HEK293T (cell line): ENCODE results near the gene DDIT3.

ENCODE experiments used
- BHLHE40 ChIP-seq: fragments of 450-650 bp; IDR thresholded peaks from 2 replicates; pipeline ENCODE4 v1.6.1; 2016; ENCODE audit warnings: mild to moderate bottlenecking, moderate library complexity, borderline replicate concordance
- FOXA1 ChIP-seq: fragments of 450-650 bp; IDR thresholded peaks from 2 replicates; pipeline ENCODE4 v1.6.1; 2016; ENCODE audit warnings: mild to moderate bottlenecking
- HDGF ChIP-seq: fragments of 450-650 bp; IDR thresholded peaks from 2 replicates; pipeline ENCODE4 v1.6.1; 2017; ENCODE audit warnings: antibody characterized with exemption, borderline replicate concordance
- L3MBTL2 ChIP-seq: fragments of 450-650 bp; conservative IDR thresholded peaks from 2 replicates; pipeline ENCODE4 v1.6.1; 2016; ENCODE audit warnings: mild to moderate bottlenecking

DNA sequence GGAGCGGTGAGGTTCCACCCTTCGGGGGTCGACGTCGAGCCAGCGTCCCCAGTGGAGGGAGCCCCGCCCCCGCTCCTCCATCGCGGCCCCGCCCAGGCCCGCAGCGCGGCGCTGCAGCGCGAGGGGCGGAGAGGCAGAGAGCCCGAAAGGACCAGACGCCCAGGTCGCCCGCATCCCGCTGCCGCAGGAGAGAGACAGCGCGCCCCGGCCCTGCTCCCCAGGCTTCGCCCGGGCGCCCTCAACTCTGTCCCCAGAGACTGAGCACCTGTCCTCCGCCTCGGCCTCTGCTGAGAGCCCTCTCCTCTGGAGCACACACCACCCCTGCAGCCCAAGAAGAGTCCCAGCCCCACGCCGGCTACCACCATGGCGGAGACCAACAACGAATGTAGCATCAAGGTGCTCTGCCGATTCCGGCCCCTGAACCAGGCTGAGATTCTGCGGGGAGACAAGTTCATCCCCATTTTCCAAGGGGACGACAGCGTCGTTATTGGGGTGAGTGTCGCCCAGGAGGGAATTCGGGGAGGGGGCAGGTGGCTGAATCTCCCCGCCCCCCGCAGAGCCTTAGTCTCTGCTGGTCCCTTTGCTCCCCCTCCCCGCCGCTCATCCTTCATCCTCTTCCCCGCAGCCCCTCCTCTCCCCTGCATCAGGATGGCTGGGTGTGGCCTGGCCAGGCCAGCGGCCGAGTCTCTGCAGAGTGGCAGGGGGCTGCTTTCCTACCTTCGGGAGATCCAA lies 29.8 kb upstream of the DDIT3 start, which contains the start of gene KIF5A:
- TF ChIP-seq BHLHE40 (no peak), HDGF (no peak), L3MBTL2 (no peak), FOXA1 (no peak)
